GM18502 (cell line): ENCODE data around the gene NTN4.
"Not testable (repeated sequence)": the region's sequence is repeated elsewhere in the genome, so short reads cannot be mapped to it uniquely, and the experiment has no call there.

Source experiments
- ATAC-seq: cut with Tn5 transposase; IDR thresholded peaks from one replicate; pipeline ENCODE4 v1.9.1; 2021; ENCODE audit warnings: mild to moderate bottlenecking; ENCODE audit not compliant: unreplicated experiment, poor library complexity

Gene NTN4

GRCh38 chr12:95674163-95674562, 116.4 kb downstream of the NTN4 start:
- ATAC-seq, result no peak

GRCh38 chr12:95673576-95673975, 117.0 kb downstream of the NTN4 start:
- no peak for ATAC-seq

GRCh38 chr12:95672166-95672565, 118.4 kb downstream of the NTN4 start:
- ATAC-seq, result no peak

GRCh38 chr12:95671265-95671664, 119.3 kb downstream of the NTN4 start:
- no peak for ATAC-seq

GRCh38 chr12:95663525-95663924, 127.0 kb downstream of the NTN4 start:
- no peak for ATAC-seq

GRCh38 chr12:95661360-95661759, 129.2 kb downstream of the NTN4 start:
- ATAC-seq, result no peak

- ATAC-seq, result no peak
These were observed 132.2 kb downstream of the NTN4 start for GRCh38 chr12:95658386-95658785.

- not testable (repeated sequence) for ATAC-seq
These were observed 135.9 kb downstream of the NTN4 start for GRCh38 chr12:95654665-95655064.

GRCh38 chr12:95653771-95654546, 136.6 kb downstream of the NTN4 start:
- no peak for ATAC-seq

GRCh38 chr12:95651681-95652080, 138.9 kb downstream of the NTN4 start:
- ATAC-seq, result no peak

GRCh38 chr12:95648990-95649791, 141.4 kb downstream of the NTN4 start:
- no peak for ATAC-seq

- no peak for ATAC-seq
These were observed 143.8 kb downstream of the NTN4 start for GRCh38 chr12:95646781-95647190.

GRCh38 chr12:95643256-95643655, 147.3 kb downstream of the NTN4 start:
- no peak for ATAC-seq

- ATAC-seq, result no peak
These were observed 148.0 kb downstream of the NTN4 start for GRCh38 chr12:95642583-95642982.

GRCh38 chr12:95641299-95641952, 149.1 kb downstream of the NTN4 start:
- ATAC-seq, result no peak

GRCh38 chr12:95640516-95640915, 150.0 kb downstream of the NTN4 start:
- ATAC-seq, result no peak

GRCh38 chr12:95637471-95638155, 153.0 kb downstream of the NTN4 start:
- no peak for ATAC-seq

GRCh38 chr12:95637010-95637409, 153.6 kb downstream of the NTN4 start:
- ATAC-seq, result no peak

GRCh38 chr12:95634622-95635621, 155.6 kb downstream of the NTN4 start:
- no peak for ATAC-seq
